H1 (cell line): ENCODE data around the gene ALLC. TPM values are rescaled to one million over a fixed set of nuclear protein-coding genes. Genes with fewer than 3 reads are reported as not detected.

ENCODE experiments used
- CTCF ChIA-PET: fragments of 300-600 bp; sonication (Branson Sonifier 250); formaldehyde crosslinking; loops from one replicate; lab custom pipeline; 2021; ENCODE audit not compliant: partially characterized antibody; lab: Charles Lee
- POLR2A ChIA-PET: fragments of 300-600 bp; sonication (Branson Sonifier 250); formaldehyde crosslinking; loops from one replicate; lab custom pipeline; 2021; ENCODE audit warnings: inconsistent platforms; ENCODE audit not compliant: partially characterized antibody; lab: Charles Lee
- DNase-seq, 2 experiments: peaks; one replicate each; pipeline versions ENCODE4 v3.0.0 to v3.0.0-alpha.2; 2010 to 2022; ENCODE audit warnings: low spot score in 2 of 2, low read depth in 1 of 2, mixed read lengths in 1 of 2
- FAIRE-seq: peaks from 2 replicates; lab custom pipeline; 2011; peaks lifted over from hg19 to GRCh38; lab: Jason Lieb, UNC
- H2AFZ ChIP-seq: 2 replicates; pipeline ENCODE4 v1.8.1; 2012; ENCODE audit warnings: low read length, inconsistent platforms
- H2AK5ac ChIP-seq: 2 replicates; pipeline ENCODE4 v1.6.1; 2013; ENCODE audit warnings: low read depth, low read length
- H2BK120ac ChIP-seq: replicated peaks from 2 replicates; pipeline ENCODE3; 2013; ENCODE audit warnings: low read depth, low read length, inconsistent platforms
- H2BK12ac ChIP-seq: 2 replicates; pipeline ENCODE4 v1.6.1; 2013; ENCODE audit warnings: low read depth, low read length
- H2BK15ac ChIP-seq: 2 replicates; pipeline ENCODE4 v1.6.1; 2013; ENCODE audit warnings: low read length
- H2BK20ac ChIP-seq: 2 replicates; pipeline ENCODE4 v1.6.1; 2013; ENCODE audit warnings: low read length
- H2BK5ac ChIP-seq: 2 replicates; pipeline ENCODE4 v1.6.1; 2013; ENCODE audit warnings: low read depth, low read length
- H3K14ac ChIP-seq: 2 replicates; pipeline ENCODE4 v1.6.1; 2013; ENCODE audit warnings: inconsistent platforms; ENCODE audit not compliant: insufficient read length
- H3K18ac ChIP-seq: 2 replicates; pipeline ENCODE4 v1.6.1; 2013; ENCODE audit warnings: low read length; ENCODE audit errors: extremely low read depth
- H3K23ac ChIP-seq: 2 replicates; pipeline ENCODE4 v1.6.1; 2013; ENCODE audit warnings: inconsistent platforms; ENCODE audit not compliant: insufficient read length
- H3K23me2 ChIP-seq: 2 replicates; pipeline ENCODE4 v1.6.1; 2013; ENCODE audit warnings: low read depth, low read length
- H3K27ac ChIP-seq: 2 replicates; pipeline ENCODE4 v1.6.1; 2011; ENCODE audit warnings: low read depth, low read length, inconsistent platforms
- H3K27me3 ChIP-seq, 4 experiments: replicated peaks in 1 of 4; 1 replicate in 1 of 4; 2 replicates in 3 of 4; pipeline versions ENCODE4 v1.6.1 to v1.8.1; 2011 to 2013; ENCODE audit warnings: low read length in 3 of 4, mild to moderate bottlenecking in 3 of 4, inconsistent platforms in 2 of 4, mixed read lengths in 2 of 4, moderate library complexity in 1 of 4; ENCODE audit not compliant: control insufficient read depth in 3 of 4, insufficient read depth in 3 of 4; ENCODE audit errors: extremely low read depth in 1 of 4
- H3K36me3 ChIP-seq, 4 experiments: 2 replicates each; pipeline versions ENCODE4 v1.6.1 to v1.8.1; 2011 to 2013; ENCODE audit warnings: mild to moderate bottlenecking in 4 of 4, low read length in 3 of 4, moderate library complexity in 2 of 4, control low read depth in 1 of 4, inconsistent platforms in 1 of 4; ENCODE audit not compliant: insufficient read depth in 4 of 4, control insufficient read depth in 2 of 4
- H3K4ac ChIP-seq: replicated peaks from 2 replicates; pipeline ENCODE3; 2013; ENCODE audit warnings: low read length, low read depth, mixed read lengths, inconsistent platforms; ENCODE audit not compliant: insufficient read length
- H3K4me1 ChIP-seq, 4 experiments: replicated peaks in 1 of 4; 1 replicate in 1 of 4; 2 replicates in 3 of 4; pipeline versions ENCODE4 v1.6.1 to v1.8.1; 2011 to 2013; ENCODE audit warnings: low read length in 3 of 4, inconsistent platforms in 2 of 4, mixed read lengths in 1 of 4; ENCODE audit not compliant: insufficient read depth in 4 of 4, control insufficient read depth in 3 of 4
- H3K4me2 ChIP-seq, 2 experiments: 2 replicates each; pipeline versions ENCODE4 v1.6.1 to v1.8.1; 2011 to 2013; ENCODE audit warnings: low read depth in 2 of 2, low read length in 2 of 2, control low read depth in 1 of 2, inconsistent platforms in 1 of 2, mild to moderate bottlenecking in 1 of 2; ENCODE audit not compliant: insufficient read depth in 1 of 2
- H3K4me3 ChIP-seq, 4 experiments: fragments of 200-600, 300-600 bp in 1 of 4; sonication (generic), shearing (Covaris generic), sonication (Bioruptor Twin) in 1 of 4; 2 replicates each; pipeline versions ENCODE4 v1.5.1 to v1.8.1; 2011 to 2016; ENCODE audit warnings: low read length in 4 of 4, low read depth in 3 of 4, control low read depth in 2 of 4, inconsistent platforms in 2 of 4, mild to moderate bottlenecking in 2 of 4, mixed read lengths in 1 of 4, moderate library complexity in 1 of 4; ENCODE audit not compliant: insufficient read depth in 2 of 4; ENCODE audit errors: extremely low read depth in 1 of 4
- H3K56ac ChIP-seq: replicated peaks from 2 replicates; pipeline ENCODE3; 2013; ENCODE audit warnings: low read depth, mild to moderate bottlenecking, mixed read lengths, low read length, inconsistent platforms; ENCODE audit not compliant: insufficient read length
- H3K79me1 ChIP-seq: 2 replicates; pipeline ENCODE4 v1.6.1; 2013; ENCODE audit warnings: low read depth, low read length, control low read depth
- H3K79me2 ChIP-seq, 2 experiments: 2 replicates each; pipeline versions ENCODE4 v1.6.1 to v1.8.1; 2012 to 2013; ENCODE audit warnings: low read length in 2 of 2, mild to moderate bottlenecking in 2 of 2, inconsistent platforms in 1 of 2; ENCODE audit not compliant: insufficient read depth in 2 of 2, control insufficient read depth in 1 of 2
- H3K9ac ChIP-seq, 4 experiments: replicated peaks in 1 of 4; 1 replicate in 1 of 4; 2 replicates in 3 of 4; pipeline versions ENCODE4 v1.6.1 to v1.8.1; 2011 to 2013; ENCODE audit warnings: low read depth in 3 of 4, low read length in 3 of 4, control low read depth in 2 of 4, mild to moderate bottlenecking in 2 of 4, moderate library complexity in 2 of 4, inconsistent platforms in 1 of 4; ENCODE audit errors: extremely low read depth in 1 of 4
- H3K9me3 ChIP-seq, 2 experiments: 2 replicates each; pipeline versions ENCODE4 v1.6.1 to v1.8.1; 2012 to 2013; ENCODE audit warnings: mild to moderate bottlenecking in 2 of 2, moderate library complexity in 2 of 2, control low read depth in 1 of 2, inconsistent platforms in 1 of 2, low read depth in 1 of 2, low read length in 1 of 2, mixed read lengths in 1 of 2; ENCODE audit not compliant: insufficient read depth in 2 of 2
- H4K20me1 ChIP-seq, 2 experiments: replicated peaks in 1 of 2; 2 replicates each; pipeline versions ENCODE3 to v1.8.1; 2011 to 2013; ENCODE audit warnings: inconsistent platforms in 2 of 2, low read length in 2 of 2, mild to moderate bottlenecking in 1 of 2; ENCODE audit not compliant: insufficient read depth in 2 of 2, control insufficient read depth in 1 of 2
- H4K5ac ChIP-seq: 2 replicates; pipeline ENCODE4 v1.6.1; 2013; ENCODE audit warnings: low read length, low read depth, mixed read lengths, inconsistent platforms; ENCODE audit not compliant: insufficient read length
- H4K8ac ChIP-seq: 2 replicates; pipeline ENCODE4 v1.8.0; 2013; ENCODE audit warnings: mild to moderate bottlenecking, moderate library complexity, low read length, inconsistent platforms; ENCODE audit not compliant: insufficient read depth; ENCODE audit errors: extremely low read depth
- H4K91ac ChIP-seq: replicated peaks from 2 replicates; pipeline ENCODE3; 2013; ENCODE audit warnings: low read length, mixed read lengths, inconsistent platforms; ENCODE audit not compliant: insufficient read length
- ASH2L ChIP-seq: fragments of 200-600, 300-600 bp; sonication (generic); IDR thresholded peaks from one replicate; pipeline ENCODE4 v1.7.1; 2017; ENCODE audit warnings: low read length
- ATF3 ChIP-seq: IDR thresholded peaks from 2 replicates; pipeline ENCODE4 v1.6.1; 2011; ENCODE audit warnings: low read depth, mild to moderate bottlenecking, low read length; ENCODE audit not compliant: insufficient read depth
- BACH1 ChIP-seq: IDR thresholded peaks from 2 replicates; pipeline ENCODE4 v1.6.1; 2012; ENCODE audit warnings: low read length, improper control_type of control experiment
- CHD2 ChIP-seq: IDR thresholded peaks from 2 replicates; pipeline ENCODE4 v1.6.1; 2012; ENCODE audit warnings: low read length, improper control_type of control experiment
- EZH2 ChIP-seq: fragments of 200-600 bp; sonication (generic); IDR thresholded peaks from 2 replicates; pipeline ENCODE4 v1.7.1; 2012; ENCODE audit warnings: low read depth, mild to moderate bottlenecking, moderate library complexity, low read length, inconsistent platforms; ENCODE audit not compliant: severe bottlenecking
- FOSL1 ChIP-seq: IDR thresholded peaks from 2 replicates; pipeline ENCODE4 v1.6.1; 2011; ENCODE audit warnings: mild to moderate bottlenecking, low read depth, low read length, moderate library complexity; ENCODE audit not compliant: insufficient read depth
- HDAC2 ChIP-seq, 2 experiments: fragments of 300-600 bp in 1 of 2; sonication (generic) in 1 of 2; IDR thresholded peaks; 2 replicates each; pipeline ENCODE4 v1.6.1; 2011 to 2012; ENCODE audit warnings: low read depth in 2 of 2, low read length in 2 of 2, mild to moderate bottlenecking in 2 of 2, moderate library complexity in 2 of 2, borderline replicate concordance in 1 of 2, inconsistent platforms in 1 of 2
- HDAC6 ChIP-seq: IDR thresholded peaks from one replicate; pipeline ENCODE4 v1.7.1; 2012; ENCODE audit warnings: low read depth, mild to moderate bottlenecking, inconsistent platforms, low read length, moderate library complexity
- SAP30 ChIP-seq: fragments of 300-600 bp; sonication (generic); IDR thresholded peaks from 2 replicates; pipeline ENCODE4 v1.7.1; 2012; ENCODE audit warnings: low read length, moderate library complexity, mild to moderate bottlenecking, inconsistent platforms; ENCODE audit not compliant: insufficient read depth, insufficient replicate concordance
- TAF7 ChIP-seq: optimal IDR thresholded peaks from 2 replicates; pipeline ENCODE3; 2011; ENCODE audit warnings: low read depth, mild to moderate bottlenecking, inconsistent platforms, low read length, moderate library complexity, borderline replicate concordance
- USF2 ChIP-seq: IDR thresholded peaks from 2 replicates; pipeline ENCODE4 v1.6.1; 2011; ENCODE audit warnings: low read length, improper control_type of control experiment
- WGBS, 2 experiments: shearing (Covaris generic) in 1 of 2; methylation state at CpG; one replicate each; pipeline versions ENCODE4 v1.1.6 to v1.1.7; 2013 to 2015; ENCODE audit warnings: low lambda C conversion rate in 2 of 2, mixed read lengths in 2 of 2, inconsistent platforms in 1 of 2, low coverage in 1 of 2, missing lambda C conversion rate in 1 of 2; ENCODE audit not compliant: insufficient replicate concordance in 2 of 2, insufficient coverage in 1 of 2, insufficient read length in 1 of 2; ENCODE audit errors: extremely low coverage in 1 of 2, missing lambda C conversion rate in 1 of 2; 5-methylcytosine and 5-hydroxymethylcytosine counted together
- polyA plus RNA-seq, 7 experiments: library from polyadenylated mRNA; depleted of rRNA in 3 of 7; stranded (reverse) in 5 of 7; unstranded in 2 of 7; fragments of >200 nt in 5 of 7; fragments of 200-250 nt in 2 of 7; gene quantifications; 1 replicate in 5 of 7; 2 replicates in 1 of 7; 4 replicates in 1 of 7; pipeline versions ENCODE4 v1.2.1 to v1.2.3, GENCODE V29; 2011 to 2013; ENCODE audit warnings: missing spikeins in 2 of 7, mixed read lengths in 2 of 7
- total RNA-seq: library from RNA; stranded (reverse); fragmentation: NEBNext Ultra II Directional; extraction: Animal tissue kit (Norgen Biotek cat#: 25700); gene quantifications from 2 replicates; pipeline ENCODE4 v1.2.1, GENCODE V29; 2021

ALLC gene
- total and polyA plus RNA-seq, 2 of the 8 experiments (the other 6 are each of a cell fraction or from before 2014, with no cell fraction given), result not detected

GRCh38 chr2:3617198-3617890 lies 40.7 kb upstream of the ALLC start:
- 94% methylated on average over 21 of the region's 21 CpGs; no CpG with 5 or more reads in 1 of the 2 experiments for WGBS, 2 experiments
- no peaks in the 10 kb centered on the region for H3K4me1 ChIP-seq
- H3K23ac ChIP-seq, result no peak overlapping the region
- no peak for DNase-seq
- H4K5ac ChIP-seq, result no peak overlapping the region
- no peak overlapping the region for H3K4me3 ChIP-seq
- no peak overlapping the region for H2BK20ac ChIP-seq
- no peak overlapping the region for H3K14ac ChIP-seq
- H2BK12ac ChIP-seq, result no peak overlapping the region
- no peak overlapping the region for H4K91ac ChIP-seq
- H2BK5ac ChIP-seq, result no peak overlapping the region
- no peak for FAIRE-seq
- H4K20me1 ChIP-seq, result no peaks in the 10 kb centered on the region
- H2BK120ac ChIP-seq, result no peak overlapping the region
- ChIA-PET POLR2A (no interaction called here), CTCF (interaction anchor here (2.0 kb wide), 1 partner anchor 11 kb away, joined by 5 read pairs; no protein-coding TSS in a partner anchor)
- no peak overlapping the region for H2BK15ac ChIP-seq
- H3K79me1 ChIP-seq, result no peaks in the 10 kb centered on the region
- no peaks in the 10 kb centered on the region for H3K79me2 ChIP-seq
- H3K27me3 ChIP-seq, result no peaks in the 10 kb centered on the region
- H3K23me2 ChIP-seq, result no peaks in the 10 kb centered on the region
- H3K4ac ChIP-seq, result no peak overlapping the region
- no peak overlapping the region for H4K8ac ChIP-seq
- H3K27ac ChIP-seq, result no peak overlapping the region
- no peak overlapping the region for H2AK5ac ChIP-seq
- no peak overlapping the region for H3K56ac ChIP-seq
- peaks cover 5 to 18% of the 10 kb centered on the region in 2 experiments; a peak in 2 of 4 replicates for H3K9me3 ChIP-seq
- H3K36me3 ChIP-seq, result no peaks in the 10 kb centered on the region
- H3K4me2 ChIP-seq, result no peak overlapping the region
- no peak overlapping the region for H3K18ac ChIP-seq
- H2AFZ ChIP-seq, result no peak overlapping the region
- no peak overlapping the region for H3K9ac ChIP-seq
- TF ChIP-seq CHD2 (no peak), ATF3 (no peak), EZH2 (no peak), ASH2L (no peak), TAF7 (no peak), FOSL1 (no peak), HDAC6 (no peak), USF2 (no peak), SAP30 (no peak), HDAC2 (IDR thresholded peaks at IDR 0.05; ENCODE audit: borderline replicate concordance in 1 of 2, low read depth in 2 of 2, low read length in 2 of 2) (no peak), BACH1 (no peak)
